GM12878 (cell line): ENCODE results near the gene CLBA1. TPM values are rescaled to one million over a fixed set of nuclear protein-coding genes. Genes with fewer than 3 reads are reported as not detected.

Experiments
- ATAC-seq: fragments of 200-7000 bp; cut with Tn5 transposase; 3 replicates; pipeline ENCODE4 v1.9.1; 2020; ENCODE audit warnings: mild to moderate bottlenecking, moderate library complexity
- BruUV-seq: library from RNA; stranded (reverse); fragments of 400-500 nt; replicated peaks from 2 replicates; lab custom pipeline; 2021; lab: Mats Ljungman, UMichigan
- CTCF ChIA-PET: fragments of 300-600 bp; sonication (Branson Sonifier 250); formaldehyde crosslinking; extraction: SDS; loops from one replicate; lab custom pipeline; 2021; ENCODE audit warnings: inconsistent platforms; lab: Yijun Ruan, JAX
- POLR2A ChIA-PET: fragments of 350-600 bp; formaldehyde crosslinking; extraction: SDS; loops from one replicate; lab custom pipeline; 2021; ENCODE audit warnings: inconsistent platforms; lab: Charles Lee
- RAD21 ChIA-PET: fragments of 300-600 bp; sonication (Branson Sonifier 250); formaldehyde crosslinking; loops from one replicate; lab custom pipeline; 2023; ENCODE audit warnings: antibody characterized with exemption; ENCODE audit not compliant: unreplicated experiment; lab: Charles Lee
- SMC1A ChIA-PET: fragments of 300-600 bp; sonication (Branson Sonifier 250); formaldehyde crosslinking; loops from one replicate; lab custom pipeline; 2023; ENCODE audit not compliant: unreplicated experiment, uncharacterized antibody; lab: Charles Lee
- DNase-seq: peaks from one replicate; pipeline ENCODE4 v3.0.0-alpha.2; 2011; ENCODE audit warnings: low read depth, low spot score
- FAIRE-seq: peaks from 3 replicates; lab custom pipeline; 2011; peaks lifted over from hg19 to GRCh38; lab: Jason Lieb, UNC
- H2AFZ ChIP-seq: 2 replicates; pipeline ENCODE4 v1.6.0; 2011; ENCODE audit warnings: low read depth, low read length, control low read depth; ENCODE audit not compliant: control insufficient read depth
- H3K27ac ChIP-seq: 2 replicates; pipeline ENCODE4 v1.5.1; 2011; ENCODE audit warnings: control low read depth; ENCODE audit not compliant: control insufficient read depth, insufficient read depth
- H3K27me3 ChIP-seq, 2 experiments: replicated peaks in 1 of 2; 2 replicates each; pipeline versions ENCODE4 v1.6.0 to v1.6.1; 2011; ENCODE audit warnings: low read length in 1 of 2; ENCODE audit not compliant: control insufficient read depth in 2 of 2, insufficient read depth in 2 of 2
- H3K36me3 ChIP-seq, 2 experiments: 2 replicates each; pipeline ENCODE4 v1.5.1; 2011; ENCODE audit warnings: low read length in 1 of 2; ENCODE audit not compliant: control insufficient read depth in 2 of 2, insufficient read depth in 2 of 2
- H3K4me1 ChIP-seq: 2 replicates; pipeline ENCODE4 v1.6.1; 2011; ENCODE audit warnings: mild to moderate bottlenecking, low read length, moderate library complexity, mixed read lengths; ENCODE audit not compliant: control insufficient read depth, insufficient read depth
- H3K4me2 ChIP-seq: 2 replicates; pipeline ENCODE4 v1.6.0; 2011; ENCODE audit warnings: control low read depth; ENCODE audit not compliant: control insufficient read depth, insufficient read depth
- H3K4me3 ChIP-seq: fragments of 200-600 bp; sonication (generic); 2 replicates; pipeline ENCODE4 v1.5.1; 2016
- H3K79me2 ChIP-seq: 2 replicates; pipeline ENCODE4 v1.6.0; 2011; ENCODE audit warnings: low read length; ENCODE audit not compliant: control insufficient read depth, insufficient read depth
- H3K9ac ChIP-seq: 2 replicates; pipeline ENCODE4 v1.8.0; 2011; ENCODE audit warnings: low read length, control low read depth, mixed read lengths; ENCODE audit not compliant: control insufficient read depth, insufficient read depth
- H3K9me3 ChIP-seq: replicated peaks from 3 replicates; pipeline ENCODE4 v1.5.1; 2011; ENCODE audit warnings: mild to moderate bottlenecking, low read length; ENCODE audit not compliant: control insufficient read depth, insufficient read depth
- H4K20me1 ChIP-seq: 2 replicates; pipeline ENCODE4 v1.6.0; 2011; ENCODE audit not compliant: control insufficient read depth, insufficient read depth
- IKZF2 ChIP-seq, 2 experiments: fragments of 450-650 bp; IDR thresholded peaks; 2 replicates each; pipeline ENCODE4 v1.6.1; 2017; ENCODE audit warnings: mild to moderate bottlenecking in 2 of 2, moderate library complexity in 2 of 2
- MTA3 ChIP-seq: IDR thresholded peaks from 2 replicates; pipeline ENCODE4 v1.6.1; 2012; ENCODE audit warnings: low read length, inconsistent platforms, borderline replicate concordance
- SPI1 ChIP-seq: IDR thresholded peaks from 2 replicates; pipeline ENCODE4 v1.6.1; 2011; ENCODE audit warnings: low read depth, mild to moderate bottlenecking, low read length, moderate library complexity, borderline replicate concordance; ENCODE audit not compliant: insufficient read depth
- TCF12 ChIP-seq: IDR thresholded peaks from 2 replicates; pipeline ENCODE4 v1.6.1; 2011; ENCODE audit warnings: low read depth, mild to moderate bottlenecking, low read length
- ZNF24 ChIP-seq: fragments of 450-650 bp; IDR thresholded peaks from 2 replicates; pipeline ENCODE4 v1.6.1; 2017; ENCODE audit warnings: antibody characterized with exemption, mild to moderate bottlenecking
- WGBS: methylation state at CpG from one replicate; pipeline ENCODE4 v1.1.6; 2016; ENCODE audit warnings: low lambda C conversion rate; ENCODE audit not compliant: insufficient replicate concordance, insufficient coverage; ENCODE audit errors: missing lambda C conversion rate; 5-methylcytosine and 5-hydroxymethylcytosine counted together
- in situ Hi-C: fragments of 300-500 bp; cut with MboI; formaldehyde crosslinking; loops from 9 replicates; pipeline ENCODE4 v1.14.3; 2018; ENCODE audit warnings: mixed read lengths
- intact Hi-C: fragments of 100-400 bp; cut with micrococcal nuclease; formaldehyde crosslinking; loops from one replicate; pipeline ENCODE4 v1.14.2; 2022; ENCODE audit not compliant: unreplicated experiment
- polyA plus RNA-seq, 11 experiments: library from polyadenylated mRNA; depleted of rRNA in 4 of 11; unstranded in 6 of 11; stranded (reverse) in 5 of 11; fragments of >200 nt; fragmentation: Nextera tagmentation in 4 of 11; fragmentation: Illumina TruSeq in 1 of 11; extraction: Ambion mirVana in 4 of 11; extraction: Trizol in 1 of 11; gene quantifications; 1 replicate in 1 of 11; 2 replicates in 10 of 11; pipeline versions ENCODE4 v1.2.1 to v1.2.3, GENCODE V29; 2011 to 2016; ENCODE audit warnings: inconsistent platforms in 2 of 11, missing spikeins in 2 of 11, low read depth in 1 of 11
- total RNA-seq, 4 experiments: library from RNA; depleted of rRNA in 3 of 4; stranded (reverse); fragments of >200 nt in 3 of 4; fragmentation: Illumina TruSeq in 1 of 4; extraction: Trizol in 1 of 4; gene quantifications; 2 replicates each; pipeline versions ENCODE4 v1.2.1 to v1.2.3, GENCODE V29; 2013 to 2021

CLBA1 gene
- total and polyA plus RNA-seq, 10 of the 15 experiments (the other 5 are each of a cell fraction or from before 2014, with no cell fraction given) = 0.07 to 1.1 (median 0.62) TPM; not detected in 1

GRCh38 chr14:105043641-105044040 lies 58.1 kb downstream of the CLBA1 start:
- FAIRE-seq = no peak
- in situ Hi-C loops = loop anchor here (10.0 kb wide), 1 partner anchor 149 kb away; no protein-coding TSS in a partner anchor
- RAD21 ChIA-PET = interaction anchor here (1.3 to 3.9 kb wide), 5 partner anchors 17 to 69 kb away, joined by 3 to 26 read pairs (median 7); partner anchors contain the start of gene CDCA4

More at GRCh38 chr14:105043641-105044040, 58.1 kb downstream of the CLBA1 start:
- WGBS = 75% methylated on average over 7 of the region's 7 CpGs
- Histone ChIP-seq H4K20me1 (no peaks in the 10 kb centered on the region), H2AFZ (no peak overlapping the region), H3K36me3 (peaks cover 0 to 5% of the 10 kb centered on the region in 2 experiments; a peak in 2 of 4 replicates), H3K9ac (no peak overlapping the region), H3K79me2 (no peaks in the 10 kb centered on the region; the same call in 1 of the 2 replicates)
- DNase-seq = no peak
- intact Hi-C loops = loop anchor here (2.0 kb wide), 1 partner anchor 17 kb away; no protein-coding TSS in a partner anchor
- TF ChIP-seq SPI1 = peak; percentile 30; the same call in 1 of the 2 replicates
- TF ChIP-seq MTA3 = no peak
- TF ChIP-seq TCF12 = 0 out of 2 replicates have a peak, but pooled peaks have one; percentile 11
- TF ChIP-seq IKZF2 (IDR thresholded peaks at IDR 0.05) = 0 out of 4 replicates have a peak, but pooled peaks have one; percentile 19 to 38
- 0 out of 2 replicates have a peak, but pooled peaks have one; percentile 50 for TF ChIP-seq ZNF24
- TF ChIP-seq, all 136 proteins: peak for 4
- no TSS peak for BruUV-seq
- Histone ChIP-seq H3K27ac (no peak overlapping the region), H3K4me3 (no peak overlapping the region), H3K4me2 (no peak overlapping the region), H3K27me3 (no peaks in the 10 kb centered on the region), H3K9me3 (no peaks in the 10 kb centered on the region), H3K4me1 (peaks cover 7% of the 10 kb centered on the region)
- SMC1A ChIA-PET = interaction anchor here (1.0 to 3.6 kb wide), 5 partner anchors 10 to 68 kb away, joined by 3 to 24 read pairs (median 6); no protein-coding TSS in a partner anchor
- ATAC-seq = no peak
- POLR2A ChIA-PET = interaction anchor here (1.3 kb wide), 1 partner anchor 32 kb away, joined by 3 read pairs; no protein-coding TSS in a partner anchor
- CTCF ChIA-PET = interaction anchor here (1.2 to 5.4 kb wide), 9 partner anchors 7 to 148 kb away, joined by 3 to 82 read pairs (median 13); no protein-coding TSS in a partner anchor

Other genes starting within 250 kb of the CLBA1 start
Only the 7 nearest of the 10 such genes appear.
- gene ZBTB42, start 184.7 kb upstream of the CLBA1 start, total RNA-seq (2014; rRNA removed) = 0.33 and 0.68 TPM in 2 replicates
- 0.46 and 0.54 TPM in 2 replicates for gene ZBTB42, start 184.7 kb upstream of the CLBA1 start, total RNA-seq (2014; rRNA removed; fragmentation: Illumina TruSeq; extraction: Trizol)
- 1.2 and 1.3 TPM in 2 replicates for gene ZBTB42, start 184.7 kb upstream of the CLBA1 start, total RNA-seq (2021)
- gene ZBTB42, start 184.7 kb upstream of the CLBA1 start, polyA plus RNA-seq (2011; rRNA removed) = 0.10 and 0.22 TPM in 2 replicates
- gene ZBTB42, start 184.7 kb upstream of the CLBA1 start, polyA plus RNA-seq (2014; fragmentation: Illumina TruSeq; extraction: Trizol) = 0.13 TPM in 1 of 2 replicates, not detected in the other
- under 1 TPM in 1 of 2 experiments, not detected in 1; 0.05 TPM for gene ZBTB42, start 184.7 kb upstream of the CLBA1 start, polyA plus RNA-seq (2014; fragmentation: Nextera tagmentation; extraction: Ambion mirVana)
- gene ZBTB42, start 184.7 kb upstream of the CLBA1 start, polyA plus RNA-seq (2014; rRNA removed) = 0.51 and 0.94 TPM in 2 replicates
- gene ZBTB42, start 184.7 kb upstream of the CLBA1 start, polyA plus RNA-seq (2016; fragmentation: Nextera tagmentation; extraction: Ambion mirVana) = under 1 TPM in 1 of 2 experiments, not detected in 1; 0.23 TPM
- 0.06 and 0.16 TPM in 2 replicates for gene CEP170B, start 120.5 kb upstream of the CLBA1 start, total RNA-seq (2014; rRNA removed)
- gene CEP170B, start 120.5 kb upstream of the CLBA1 start, total RNA-seq (2014; rRNA removed; fragmentation: Illumina TruSeq; extraction: Trizol) = 0.04 and 0.05 TPM in 2 replicates
- gene CEP170B, start 120.5 kb upstream of the CLBA1 start, total RNA-seq (2021) = 0.44 and 0.51 TPM in 2 replicates
- gene CEP170B, start 120.5 kb upstream of the CLBA1 start, polyA plus RNA-seq (2011; rRNA removed) = 0.03 TPM in 1 of 2 replicates, not detected in the other
- 0.01 TPM in 1 of 2 replicates, not detected in the other for gene CEP170B, start 120.5 kb upstream of the CLBA1 start, polyA plus RNA-seq (2014; fragmentation: Illumina TruSeq; extraction: Trizol)
- gene CEP170B, start 120.5 kb upstream of the CLBA1 start, polyA plus RNA-seq (2014; fragmentation: Nextera tagmentation; extraction: Ambion mirVana) = not detected
- 0.12 and 0.24 TPM in 2 replicates for gene CEP170B, start 120.5 kb upstream of the CLBA1 start, polyA plus RNA-seq (2014; rRNA removed)
- not detected for gene CEP170B, start 120.5 kb upstream of the CLBA1 start, polyA plus RNA-seq (2016; fragmentation: Nextera tagmentation; extraction: Ambion mirVana)
- gene PLD4, start 60.9 kb upstream of the CLBA1 start, total RNA-seq (2014; rRNA removed) = 32.1 and 43.2 TPM in 2 replicates
- gene PLD4, start 60.9 kb upstream of the CLBA1 start, total RNA-seq (2014; rRNA removed; fragmentation: Illumina TruSeq; extraction: Trizol) = 7.2 and 9.1 TPM in 2 replicates
- 54.3 and 57.7 TPM in 2 replicates for gene PLD4, start 60.9 kb upstream of the CLBA1 start, total RNA-seq (2021)
- gene PLD4, start 60.9 kb upstream of the CLBA1 start, polyA plus RNA-seq (2011; rRNA removed) = 0.04 and 0.20 TPM in 2 replicates
- 2.7 and 5.3 TPM in 2 replicates for gene PLD4, start 60.9 kb upstream of the CLBA1 start, polyA plus RNA-seq (2014; fragmentation: Illumina TruSeq; extraction: Trizol)
- gene PLD4, start 60.9 kb upstream of the CLBA1 start, polyA plus RNA-seq (2014; fragmentation: Nextera tagmentation; extraction: Ambion mirVana) = under 1 TPM; 0.27 to 0.37 TPM
- gene PLD4, start 60.9 kb upstream of the CLBA1 start, polyA plus RNA-seq (2014; rRNA removed) = 36.3 and 46.7 TPM in 2 replicates
- 10 to 100 TPM; 10.6 to 13.0 TPM for gene PLD4, start 60.9 kb upstream of the CLBA1 start, polyA plus RNA-seq (2016; fragmentation: Nextera tagmentation; extraction: Ambion mirVana)
- gene AHNAK2, start 7.4 kb upstream of the CLBA1 start, total RNA-seq (2014; rRNA removed) = not detected in 2 replicates
- gene AHNAK2, start 7.4 kb upstream of the CLBA1 start, total RNA-seq (2014; rRNA removed; fragmentation: Illumina TruSeq; extraction: Trizol) = not detected in 2 replicates
- 0.03 and 0.10 TPM in 2 replicates for gene AHNAK2, start 7.4 kb upstream of the CLBA1 start, total RNA-seq (2021)
- 0.03 TPM in 1 of 2 replicates, not detected in the other for gene AHNAK2, start 7.4 kb upstream of the CLBA1 start, polyA plus RNA-seq (2011; rRNA removed)
- not detected in 2 replicates for gene AHNAK2, start 7.4 kb upstream of the CLBA1 start, polyA plus RNA-seq (2014; fragmentation: Illumina TruSeq; extraction: Trizol)
- gene AHNAK2, start 7.4 kb upstream of the CLBA1 start, polyA plus RNA-seq (2014; fragmentation: Nextera tagmentation; extraction: Ambion mirVana) = not detected
- gene AHNAK2, start 7.4 kb upstream of the CLBA1 start, polyA plus RNA-seq (2014; rRNA removed) = not detected in 2 replicates
- gene AHNAK2, start 7.4 kb upstream of the CLBA1 start, polyA plus RNA-seq (2016; fragmentation: Nextera tagmentation; extraction: Ambion mirVana) = not detected
- gene CDCA4, start 35.3 kb downstream of the CLBA1 start, total RNA-seq (2014; rRNA removed) = 59.0 and 62.9 TPM in 2 replicates
- 28.7 and 30.1 TPM in 2 replicates for gene CDCA4, start 35.3 kb downstream of the CLBA1 start, total RNA-seq (2014; rRNA removed; fragmentation: Illumina TruSeq; extraction: Trizol)
- 56.3 and 60.2 TPM in 2 replicates for gene CDCA4, start 35.3 kb downstream of the CLBA1 start, total RNA-seq (2021)
- 35.4 and 48.5 TPM in 2 replicates for gene CDCA4, start 35.3 kb downstream of the CLBA1 start, polyA plus RNA-seq (2011; rRNA removed)
- gene CDCA4, start 35.3 kb downstream of the CLBA1 start, polyA plus RNA-seq (2014; fragmentation: Illumina TruSeq; extraction: Trizol) = 14.4 and 23.3 TPM in 2 replicates
- gene CDCA4, start 35.3 kb downstream of the CLBA1 start, polyA plus RNA-seq (2014; fragmentation: Nextera tagmentation; extraction: Ambion mirVana) = 10 to 100 TPM; 10.4 to 16.1 TPM
- 55.7 and 59.3 TPM in 2 replicates for gene CDCA4, start 35.3 kb downstream of the CLBA1 start, polyA plus RNA-seq (2014; rRNA removed)
- gene CDCA4, start 35.3 kb downstream of the CLBA1 start, polyA plus RNA-seq (2016; fragmentation: Nextera tagmentation; extraction: Ambion mirVana) = 10 to 100 TPM; 61.7 to 64.0 TPM
- 45.8 and 49.3 TPM in 2 replicates for gene GPR132, start 79.6 kb downstream of the CLBA1 start, total RNA-seq (2014; rRNA removed)
- 20.3 and 21.0 TPM in 2 replicates for gene GPR132, start 79.6 kb downstream of the CLBA1 start, total RNA-seq (2014; rRNA removed; fragmentation: Illumina TruSeq; extraction: Trizol)
- 39.6 and 40.3 TPM in 2 replicates for gene GPR132, start 79.6 kb downstream of the CLBA1 start, total RNA-seq (2021)
- 10.2 and 14.9 TPM in 2 replicates for gene GPR132, start 79.6 kb downstream of the CLBA1 start, polyA plus RNA-seq (2011; rRNA removed)
- gene GPR132, start 79.6 kb downstream of the CLBA1 start, polyA plus RNA-seq (2014; fragmentation: Illumina TruSeq; extraction: Trizol) = 4.9 and 14.5 TPM in 2 replicates
- gene GPR132, start 79.6 kb downstream of the CLBA1 start, polyA plus RNA-seq (2014; fragmentation: Nextera tagmentation; extraction: Ambion mirVana) = 1 to 10 TPM; 1.9 to 2.2 TPM
- gene GPR132, start 79.6 kb downstream of the CLBA1 start, polyA plus RNA-seq (2014; rRNA removed) = 30.0 and 30.7 TPM in 2 replicates
- gene GPR132, start 79.6 kb downstream of the CLBA1 start, polyA plus RNA-seq (2016; fragmentation: Nextera tagmentation; extraction: Ambion mirVana) = 10 to 100 TPM; 19.8 to 21.7 TPM
- gene JAG2, start 183.0 kb downstream of the CLBA1 start, total RNA-seq (2014; rRNA removed) = 0.06 TPM in 1 of 2 replicates, not detected in the other
- not detected in 2 replicates for gene JAG2, start 183.0 kb downstream of the CLBA1 start, total RNA-seq (2014; rRNA removed; fragmentation: Illumina TruSeq; extraction: Trizol)
- gene JAG2, start 183.0 kb downstream of the CLBA1 start, total RNA-seq (2021) = 0.10 and 0.19 TPM in 2 replicates
- gene JAG2, start 183.0 kb downstream of the CLBA1 start, polyA plus RNA-seq (2011; rRNA removed) = 0.05 TPM in 1 of 2 replicates, not detected in the other
- not detected in 2 replicates for gene JAG2, start 183.0 kb downstream of the CLBA1 start, polyA plus RNA-seq (2014; fragmentation: Illumina TruSeq; extraction: Trizol)
- not detected for gene JAG2, start 183.0 kb downstream of the CLBA1 start, polyA plus RNA-seq (2014; fragmentation: Nextera tagmentation; extraction: Ambion mirVana)
- 0.09 and 0.14 TPM in 2 replicates for gene JAG2, start 183.0 kb downstream of the CLBA1 start, polyA plus RNA-seq (2014; rRNA removed)
- under 1 TPM in 1 of 2 experiments, not detected in 1; 0.04 TPM for gene JAG2, start 183.0 kb downstream of the CLBA1 start, polyA plus RNA-seq (2016; fragmentation: Nextera tagmentation; extraction: Ambion mirVana)